ENCODE measurements around the gene PLAC8L1. TPM values are rescaled to one million over a fixed set of nuclear protein-coding genes. Genes with fewer than 3 reads are reported as not detected.

The PLAC8L1 gene
- total and polyA plus RNA-seq, 2 of the 13 experiments (the other 11 are each of a cell fraction or from before 2014, with no cell fraction given), result 0.44 TPM; not detected in 1

- no peak for ATAC-seq
- Histone ChIP-seq H3K36me3 (replicated peaks in 1 of 2; ENCODE audit: control insufficient read depth in 1 of 2, insufficient read depth in 2 of 2, low read length in 2 of 2) (peaks cover 6 to 12% of the 10 kb centered on the region in 2 experiments; a peak in 4 of 5 replicates), H3K4me1 (ENCODE audit: insufficient read depth, low read length) (no peaks in the 10 kb centered on the region), H3K9me3 (ENCODE audit: low read length) (no peaks in the 10 kb centered on the region), H3K4me3 (replicated peaks in 1 of 3; ENCODE audit: insufficient read depth in 1 of 3, low read depth in 2 of 3, low read length in 3 of 3) (no peak overlapping the region), H3K27me3 (ENCODE audit: control insufficient read depth in 1 of 2, insufficient read depth in 2 of 2, low read length in 2 of 2) (no peaks in the 10 kb centered on the region), H3K27ac (ENCODE audit: extremely low read length, insufficient read depth, low read length) (no peak overlapping the region), H4K20me1 (ENCODE audit: insufficient read depth, low read length) (no peaks in the 10 kb centered on the region), H3K9ac (ENCODE audit: insufficient read depth, low read depth, low read length) (no peak overlapping the region), H3K79me2 (ENCODE audit: insufficient read depth, low read length) (no peaks in the 10 kb centered on the region), H2AFZ (ENCODE audit: low read length) (no peak overlapping the region), H3K4me2 (ENCODE audit: low read depth, low read length) (no peak overlapping the region)
- in situ Hi-C loops (cut with HindIII; ENCODE audit: extremely low pct_ligation_motif_present, low pct_unique_long_range_greater_than_20kb), result loop anchor here (10.0 kb wide), 2 partner anchors 221 to 371 kb away; partner anchors contain the start of gene PRELID2
- no TSS peak for BruUV-seq (replicated peaks)
- 77% methylated on average over 2 of the region's 2 CpGs for whole genome bisulfite sequencing (ENCODE audit: low lambda C conversion rate)
- intact Hi-C loops (cut with micrococcal nuclease; ENCODE audit: unreplicated experiment), result no loop called here
- TF ChIP-seq MIER2 (CRISPR knock-in tag; IDR thresholded peaks at IDR 0.05), result no peak
- no peak for TF ChIP-seq GATAD1 (CRISPR knock-in tag; IDR thresholded peaks at IDR 0.05)
- no peak for FAIRE-seq
- POLR2A ChIA-PET, result no interaction called here
- CTCF ChIA-PET (ENCODE audit: low intra/inter-chr PET ratio, low total read pairs), result no interaction called here
- no peak for DNase-seq (ENCODE audit: low spot score)
Measured at GRCh38 chr5:146055432-146055831, 49.9 kb downstream of the PLAC8L1 start.

- H3K9ac ChIP-seq (ENCODE audit: insufficient read depth, low read depth, low read length), result no peak overlapping the region
- DNase-seq (ENCODE audit: low spot score) (peak; percentile 19), ATAC-seq (peak; percentile 83), FAIRE-seq (peak; percentile 34)
- no TSS peak for BruUV-seq (replicated peaks)
- TF ChIP-seq STAG1 (CRISPR knock-in tag; IDR thresholded peaks at IDR 0.05) (peak; percentile 73), SMC3 (IDR thresholded peaks at IDR 0.05; ENCODE audit: low read length) (peak; percentile 38; the same call in 1 of the 2 replicates), DNMT1 (CRISPR knock-in tag; IDR thresholded peaks at IDR 0.05) (no peak), CTCF (CRISPR knock-in tag; IDR thresholded peaks at IDR 0.05) (peak; percentile 60), SAFB2 (CRISPR knock-in tag; IDR thresholded peaks at IDR 0.05; ENCODE audit: borderline replicate concordance, low read depth) (no peak)
- no peak overlapping the region for H3K4me3 ChIP-seq (replicated peaks in 1 of 3; ENCODE audit: insufficient read depth in 1 of 3, low read depth in 2 of 3, low read length in 3 of 3)
- H2AFZ ChIP-seq (ENCODE audit: low read length), result no peak overlapping the region
- H3K4me2 ChIP-seq (ENCODE audit: low read depth, low read length), result no peak overlapping the region
- in situ Hi-C loops (cut with HindIII; ENCODE audit: extremely low pct_ligation_motif_present, low pct_unique_long_range_greater_than_20kb), result loop anchor here (10.0 kb wide), 2 partner anchors 218 to 368 kb away; partner anchors contain the start of gene PRELID2
- intact Hi-C loops (cut with micrococcal nuclease; ENCODE audit: unreplicated experiment), result no loop called here
- no peaks in the 10 kb centered on the region for H3K79me2 ChIP-seq (ENCODE audit: insufficient read depth, low read length)
- H4K20me1 ChIP-seq (ENCODE audit: insufficient read depth, low read length), result no peaks in the 10 kb centered on the region
- H3K9me3 ChIP-seq (ENCODE audit: low read length), result no peaks in the 10 kb centered on the region
- H3K27me3 ChIP-seq (ENCODE audit: control insufficient read depth in 1 of 2, insufficient read depth in 2 of 2, low read length in 2 of 2), result no peaks in the 10 kb centered on the region
- CTCF ChIA-PET (ENCODE audit: low intra/inter-chr PET ratio, low total read pairs), result interaction anchor here (1.3 kb wide), 1 partner anchor 355 kb away, joined by 4 read pairs; no protein-coding TSS in a partner anchor
- no peak overlapping the region for H3K27ac ChIP-seq (ENCODE audit: extremely low read length, insufficient read depth, low read length)
- no peaks in the 10 kb centered on the region for H3K4me1 ChIP-seq (ENCODE audit: insufficient read depth, low read length)
- H3K36me3 ChIP-seq (replicated peaks in 1 of 2; ENCODE audit: control insufficient read depth in 1 of 2, insufficient read depth in 2 of 2, low read length in 2 of 2), result peaks cover 4 to 17% of the 10 kb centered on the region in 2 experiments
- POLR2A ChIA-PET, result no interaction called here
Measured at GRCh38 chr5:146052780-146053179, 52.6 kb downstream of the PLAC8L1 start.
